WTC11 (cell line): ENCODE measurements around the gene DFFB.

Source experiments
- CTCF ChIP-seq: fragments of 200-600 bp; IDR thresholded peaks from 2 replicates; pipeline ENCODE4 v1.8.0; 2022; ENCODE audit warnings: antibody characterized with exemption
- MAX ChIP-seq: sonication (generic); formaldehyde crosslinking; IDR thresholded peaks from 2 replicates; pipeline ENCODE4 v1.8.0; 2022; ENCODE audit warnings: mild to moderate bottlenecking, missing genetic modification reagents
- SP1 ChIP-seq: sonication (generic); formaldehyde crosslinking; conservative IDR thresholded peaks from 2 replicates; pipeline ENCODE4 v1.8.1; 2022; ENCODE audit warnings: missing genetic modification reagents
- TEAD4 ChIP-seq: sonication (generic); formaldehyde crosslinking; IDR thresholded peaks from 2 replicates; pipeline ENCODE4 v1.8.0; 2022; ENCODE audit warnings: mild to moderate bottlenecking, missing genetic modification reagents
- USF1 ChIP-seq: sonication (generic); formaldehyde crosslinking; IDR thresholded peaks from 2 replicates; pipeline ENCODE4 v1.8.0; 2022; ENCODE audit warnings: mild to moderate bottlenecking, missing genetic modification reagents

- TF ChIP-seq SP1 (CRISPR knock-in tag) (no peak), CTCF (no peak), USF1 (CRISPR knock-in tag) (no peak), TEAD4 (CRISPR knock-in tag) (no peak), MAX (no peak)
Measured at GRCh38 chr1:3922201-3922725, 65.0 kb downstream of the DFFB start.
